H7 (cell line): ENCODE results near the gene RPAP2. TPM values are rescaled to one million over a fixed set of nuclear protein-coding genes. Genes with fewer than 3 reads are reported as not detected.

ENCODE experiments used
- DNase-seq: peaks from one replicate; pipeline ENCODE4 v3.0.0; 2012
- H3K27me3 ChIP-seq: 2 replicates; pipeline ENCODE4 v1.6.0; 2011; ENCODE audit warnings: mild to moderate bottlenecking, low read length; ENCODE audit not compliant: control insufficient read depth, insufficient read depth
- H3K36me3 ChIP-seq: replicated peaks from 2 replicates; pipeline ENCODE4 v1.5.1; 2011; ENCODE audit warnings: low read length; ENCODE audit not compliant: control insufficient read depth, insufficient read depth
- H3K4me3 ChIP-seq: 2 replicates; pipeline ENCODE4 v1.5.1; 2011; ENCODE audit warnings: low read depth, mild to moderate bottlenecking, control low read depth, low read length, moderate library complexity; ENCODE audit not compliant: insufficient read depth
- total RNA-seq: library from RNA; depleted of rRNA; stranded (reverse); fragments of >200 nt; shearing (Covaris generic); gene quantifications from 2 replicates; pipeline ENCODE4 v1.2.3, GENCODE V29; 2014; rRNA removed

The RPAP2 gene
- total RNA-seq, 1 experiment from 2014 or later, result 28.3 TPM

DNA sequence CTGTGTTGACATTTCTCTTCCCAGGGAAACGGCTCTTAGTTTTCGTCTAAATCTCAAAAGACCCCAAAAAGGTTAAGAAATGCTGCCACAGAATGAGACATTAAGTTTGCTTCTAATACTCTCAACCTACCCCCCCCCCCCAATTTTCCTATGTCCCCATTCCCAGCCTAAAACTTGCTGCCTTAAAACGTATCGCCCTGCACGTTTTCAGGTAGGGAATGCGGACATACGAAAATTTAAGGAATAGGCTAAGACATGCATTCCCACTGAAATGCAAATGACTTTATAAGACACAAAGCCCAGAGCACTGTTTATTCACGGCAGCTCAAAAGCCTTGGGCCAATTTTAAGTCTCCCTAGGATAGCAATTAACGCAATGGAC is 142.4 kb downstream of the RPAP2 start:
- H3K27me3 ChIP-seq, result no peaks in the 10 kb centered on the region
- no peak for DNase-seq
- H3K4me3 ChIP-seq, result peak overlapping the region; percentile 8; the same call in 1 of the 2 replicates
- no peaks in the 10 kb centered on the region for H3K36me3 ChIP-seq

GRCh38 chr1:92441697-92442342 is 143.0 kb downstream of the RPAP2 start:
- no peaks in the 10 kb centered on the region for H3K36me3 ChIP-seq
- H3K27me3 ChIP-seq, result no peaks in the 10 kb centered on the region
- peak overlapping the region; percentile 16; the same call in 1 of the 2 replicates for H3K4me3 ChIP-seq
- peak; percentile 72 for DNase-seq

GRCh38 chr1:92442351-92442750 is 143.5 kb downstream of the RPAP2 start:
- Histone ChIP-seq H3K36me3 (no peaks in the 10 kb centered on the region), H3K27me3 (no peaks in the 10 kb centered on the region), H3K4me3 (no peak overlapping the region)
- no peak for DNase-seq

DNA sequence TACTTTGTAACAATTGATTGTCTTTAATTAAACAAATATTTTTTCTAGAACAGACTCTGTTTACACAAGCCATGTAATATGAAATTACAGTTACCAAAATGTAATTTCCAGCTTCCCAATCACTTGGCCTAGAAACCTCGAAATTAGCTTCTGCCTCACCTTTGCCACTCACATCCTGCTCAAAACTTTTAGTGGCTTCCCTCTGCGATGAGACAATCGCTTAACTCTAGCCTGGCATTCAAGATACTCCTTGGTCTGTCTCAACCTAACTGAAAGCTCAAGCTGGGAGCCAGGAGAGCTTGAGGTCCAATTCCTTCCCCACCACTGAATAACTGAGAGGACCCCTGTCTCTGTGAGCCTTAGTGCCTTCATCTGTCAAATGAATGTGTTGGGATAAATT is 145.0 kb downstream of the RPAP2 start:
- DNase-seq, result no peak
- Histone ChIP-seq H3K27me3 (no peaks in the 10 kb centered on the region), H3K4me3 (no peak overlapping the region), H3K36me3 (no peaks in the 10 kb centered on the region)

DNA sequence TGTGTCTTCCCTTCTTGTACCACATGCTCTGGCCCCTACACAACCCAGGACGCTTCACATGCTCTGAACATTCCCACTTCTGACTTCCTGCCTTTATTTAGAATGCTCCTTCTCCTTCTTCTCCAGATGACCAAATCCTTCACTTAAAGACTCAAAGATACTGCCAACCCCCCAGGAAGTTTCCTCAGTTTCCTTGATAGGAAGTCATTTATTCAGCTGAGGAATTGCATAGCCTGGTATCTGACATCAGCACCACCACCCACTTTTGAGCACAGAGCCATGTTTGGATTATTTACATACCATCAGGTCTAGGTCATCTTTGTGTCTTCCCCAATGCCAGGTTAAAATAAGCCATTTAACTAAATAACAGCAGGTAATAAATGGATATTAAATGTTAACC is 145.5 kb downstream of the RPAP2 start:
- Histone ChIP-seq H3K4me3 (no peak overlapping the region), H3K36me3 (no peaks in the 10 kb centered on the region), H3K27me3 (no peaks in the 10 kb centered on the region)
- DNase-seq, result no peak

DNA sequence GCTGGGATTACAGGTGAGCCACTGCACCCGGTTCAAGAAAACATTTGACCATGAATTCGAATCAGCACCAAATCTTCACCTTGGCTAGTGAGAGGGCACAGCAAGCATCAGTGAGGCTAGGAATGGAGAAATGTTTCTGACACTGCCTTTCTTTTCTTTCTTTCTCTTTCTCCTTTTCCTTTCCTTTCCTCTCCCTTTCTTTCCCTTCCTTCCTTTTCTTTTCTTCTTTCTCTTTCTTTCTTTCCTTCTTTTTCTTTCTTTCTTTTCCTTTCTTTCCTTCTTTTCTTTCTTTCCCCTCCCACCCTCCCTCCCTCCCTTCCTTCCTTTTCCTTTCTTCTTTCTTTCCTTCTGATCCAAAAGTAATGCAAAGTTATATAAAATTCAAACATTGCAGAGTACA is 147.0 kb downstream of the RPAP2 start:
- no peak for DNase-seq

GRCh38 chr1:92446546-92446945 is 147.7 kb downstream of the RPAP2 start:
- Histone ChIP-seq H3K36me3 (no peaks in the 10 kb centered on the region), H3K27me3 (no peaks in the 10 kb centered on the region), H3K4me3 (no peak overlapping the region)
- no peak for DNase-seq

More for the DNA sequence above, 147.0 kb downstream of the RPAP2 start:
- Histone ChIP-seq H3K4me3 (no peak overlapping the region), H3K27me3 (no peaks in the 10 kb centered on the region), H3K36me3 (no peaks in the 10 kb centered on the region)

DNA sequence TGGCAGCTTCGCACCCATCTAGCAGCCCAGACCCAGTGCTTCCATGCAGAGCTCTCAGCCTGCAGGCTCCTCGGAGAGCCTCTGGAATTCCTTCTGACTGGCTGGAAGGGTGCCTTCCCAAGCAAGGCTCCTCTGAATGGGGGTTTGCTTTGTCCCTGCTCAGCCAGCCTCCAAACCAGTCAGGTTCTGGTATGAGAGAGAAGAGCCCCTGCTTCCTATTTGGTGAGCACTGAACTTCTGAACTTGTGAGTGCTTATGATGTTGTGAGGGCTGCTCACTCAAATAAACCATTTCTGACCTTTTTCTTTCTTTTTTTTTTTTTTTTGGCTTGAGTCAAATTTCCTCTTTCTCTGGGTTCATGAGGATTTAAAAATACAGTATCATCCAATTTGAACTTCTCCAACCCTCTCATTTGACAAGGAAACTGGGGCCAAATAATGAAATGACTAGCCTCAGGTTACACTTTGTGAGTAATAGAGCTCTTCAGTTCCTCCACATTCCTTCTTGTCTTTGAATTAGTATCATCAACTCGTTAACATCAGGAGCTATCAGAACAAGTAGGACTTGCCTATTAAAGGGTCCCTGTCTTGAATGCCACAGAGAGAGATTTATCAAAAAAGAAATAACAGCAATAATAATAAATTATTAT is 148.3 kb downstream of the RPAP2 start:
- peak; percentile 42 for DNase-seq
- Histone ChIP-seq H3K4me3 (no peak overlapping the region), H3K36me3 (no peaks in the 10 kb centered on the region), H3K27me3 (no peaks in the 10 kb centered on the region)

GRCh38 chr1:92447976-92448375 is 149.1 kb downstream of the RPAP2 start:
- H3K27me3 ChIP-seq, result no peaks in the 10 kb centered on the region
- H3K4me3 ChIP-seq, result no peak overlapping the region
- H3K36me3 ChIP-seq, result no peaks in the 10 kb centered on the region
- no peak for DNase-seq

Other genes with a start within 250 kb of the RPAP2 start
- 0.52 TPM in 1 of 2 replicates, not detected in the other for gene SETSIP, start 223.6 kb upstream of the RPAP2 start, total RNA-seq
- 3.0 and 7.9 TPM in 2 replicates for gene BTBD8, start 218.7 kb upstream of the RPAP2 start, total RNA-seq
- gene C1orf146, start 81.1 kb upstream of the RPAP2 start, total RNA-seq, result not detected in 2 replicates
- gene GLMN, start 72 bp upstream of the RPAP2 start, total RNA-seq, result 23.2 and 31.3 TPM in 2 replicates
- gene GFI1, start 187.9 kb downstream of the RPAP2 start, total RNA-seq, result 0.11 and 0.48 TPM in 2 replicates